Measurements from ENCODE around the gene UBAP1L.
"Not testable (repeated sequence)": the region's sequence is repeated elsewhere in the genome, so short reads cannot be mapped to it uniquely, and the experiment has no call there.

Gene UBAP1L

DNA sequence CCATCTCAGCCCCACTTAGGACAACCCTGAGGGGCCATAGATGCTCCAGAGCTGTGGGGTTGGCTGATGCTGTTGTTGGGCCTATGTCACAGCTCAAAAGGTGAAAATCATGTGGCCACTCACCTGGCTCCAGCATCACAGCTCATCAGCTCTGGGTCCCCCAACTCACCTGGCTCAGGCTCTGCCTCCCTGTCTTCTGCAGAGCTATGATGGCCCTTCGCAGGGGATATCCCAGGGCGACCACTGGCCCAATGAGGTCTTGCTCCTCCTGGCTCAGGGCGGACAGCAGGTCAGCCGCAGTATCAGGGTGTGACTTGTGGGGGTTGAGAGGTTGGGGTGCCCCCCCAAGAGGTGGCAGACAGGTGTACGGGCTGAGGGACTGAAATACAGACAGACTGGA is 15.7 kb downstream of the UBAP1L start:
- no peak for DNase-seq

DNA sequence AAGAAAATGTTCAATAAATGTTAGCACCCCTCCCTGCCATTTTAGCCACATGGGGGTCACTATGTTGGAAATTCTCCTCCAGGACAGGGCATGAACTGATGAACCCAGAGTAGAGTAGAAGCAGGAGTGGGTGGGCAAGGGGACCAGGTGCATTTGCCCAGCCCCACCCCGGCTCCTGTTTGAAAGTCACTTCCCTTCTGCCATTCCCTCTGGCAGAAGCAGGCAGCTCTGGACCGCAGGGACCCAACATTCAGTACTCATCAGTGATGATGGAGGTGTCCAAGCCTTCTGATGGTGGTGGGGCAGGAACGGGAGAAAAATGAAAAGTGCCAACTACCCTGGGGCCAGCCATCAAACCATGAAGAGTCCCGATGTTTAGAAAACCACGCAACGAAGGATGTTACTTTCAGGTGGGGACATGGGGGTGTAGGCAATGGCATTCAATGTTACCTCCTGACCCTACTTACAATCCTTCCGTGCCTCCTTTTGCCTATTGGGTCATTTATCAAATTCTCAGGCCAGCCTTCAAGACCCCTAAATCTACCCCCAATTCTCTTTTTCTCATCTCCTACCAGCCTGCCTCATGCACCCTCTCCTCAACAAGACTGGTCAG is 17.2 kb downstream of the UBAP1L start:
- no peak for DNase-seq

DNA sequence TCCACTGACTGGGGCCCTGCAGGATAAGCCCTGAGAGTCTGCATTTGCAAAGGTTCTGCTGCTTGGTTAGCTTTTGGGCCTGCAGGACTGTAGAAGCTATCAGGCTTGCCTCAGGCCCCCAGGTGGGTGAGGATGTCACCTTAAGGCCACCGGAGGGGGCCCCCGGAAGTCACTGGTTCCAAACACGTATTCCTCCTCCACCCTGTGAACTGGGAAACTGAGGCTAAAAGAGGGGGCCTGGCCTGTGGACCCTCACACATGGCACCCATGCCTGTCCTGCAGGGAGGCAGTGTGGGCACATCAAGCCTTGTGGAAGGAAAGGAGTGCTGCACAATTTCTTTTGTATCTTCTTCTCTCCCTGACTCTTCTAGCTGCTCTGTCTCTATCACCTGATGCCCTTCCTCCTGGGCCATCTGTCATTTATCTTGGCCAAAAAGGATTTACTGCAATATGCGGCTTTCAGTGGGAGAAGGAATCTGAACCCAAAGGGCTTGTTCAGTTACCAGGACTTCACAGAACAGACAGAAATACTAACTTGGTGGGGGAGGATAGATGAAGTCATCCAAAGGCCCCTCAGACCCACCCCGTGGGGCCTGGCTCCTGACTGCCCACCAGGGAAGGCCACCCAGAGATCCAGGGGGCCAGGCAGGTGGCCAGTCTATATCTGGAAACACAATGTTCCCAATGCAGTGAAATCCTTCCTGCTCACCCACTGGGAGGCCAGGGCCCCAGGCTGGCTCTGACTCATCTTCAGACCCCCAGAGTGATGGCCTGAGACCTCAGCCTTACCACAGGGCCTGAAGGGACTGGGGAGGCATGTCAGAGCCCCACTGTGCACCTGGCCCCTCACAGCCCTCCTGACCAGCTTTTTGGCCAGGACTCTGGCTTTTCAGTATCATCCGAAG is 18.3 kb downstream of the UBAP1L start:
- no peak for DNase-seq

- DNase-seq, result no peak
Observed at GRCh38 chr15:65095747-65096104, 19.3 kb downstream of the UBAP1L start.

- no peak for DNase-seq
Observed at GRCh38 chr15:65095011-65095746, 19.8 kb downstream of the UBAP1L start.

- DNase-seq, result no peak
Observed at GRCh38 chr15:65094294-65094995, 20.6 kb downstream of the UBAP1L start.

- not testable (repeated sequence) for DNase-seq
Observed at GRCh38 chr15:65093793-65094170, 21.2 kb downstream of the UBAP1L start.

GRCh38 chr15:65092911-65093792 is 21.8 kb downstream of the UBAP1L start:
- no peak for DNase-seq

DNA sequence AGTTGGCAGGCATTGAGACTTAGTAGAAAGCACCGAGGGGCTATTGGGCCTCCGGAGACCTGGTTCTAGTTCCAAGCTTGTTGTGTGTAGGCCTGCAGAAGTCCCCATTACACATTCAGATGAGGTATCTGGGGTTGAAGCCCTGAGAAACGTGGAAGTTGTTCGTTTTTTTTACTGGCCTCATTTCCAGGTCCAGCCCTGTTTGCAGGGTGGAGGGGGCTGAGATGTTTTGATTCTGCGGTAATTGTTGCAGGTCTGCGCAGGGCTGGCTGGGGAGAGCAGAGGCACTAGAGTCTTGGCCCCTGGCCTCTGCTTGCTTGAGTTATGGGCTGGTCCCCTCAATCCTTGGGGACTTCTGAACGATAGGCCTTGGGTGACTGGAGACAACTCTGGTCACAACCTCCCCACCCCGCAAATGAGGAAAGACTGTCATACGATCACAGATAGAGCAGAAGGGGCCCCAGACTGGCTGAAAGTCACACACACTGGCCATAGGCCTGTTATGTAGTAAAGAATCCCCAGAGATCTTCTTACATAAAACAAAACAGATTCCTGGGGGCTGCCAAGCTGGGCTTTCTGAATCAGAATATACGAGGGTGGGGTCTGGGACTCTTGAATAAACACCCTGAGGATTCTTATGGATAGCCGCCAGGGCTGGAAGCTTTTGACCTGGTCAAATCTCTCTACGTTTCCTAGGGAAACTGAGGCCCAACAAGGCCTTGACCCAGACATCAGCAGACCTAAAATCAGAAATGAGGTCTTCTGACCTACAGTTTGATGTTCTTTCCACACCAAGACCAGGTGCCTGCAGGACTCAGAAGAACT is 22.8 kb downstream of the UBAP1L start:
- no peak for DNase-seq

DNA sequence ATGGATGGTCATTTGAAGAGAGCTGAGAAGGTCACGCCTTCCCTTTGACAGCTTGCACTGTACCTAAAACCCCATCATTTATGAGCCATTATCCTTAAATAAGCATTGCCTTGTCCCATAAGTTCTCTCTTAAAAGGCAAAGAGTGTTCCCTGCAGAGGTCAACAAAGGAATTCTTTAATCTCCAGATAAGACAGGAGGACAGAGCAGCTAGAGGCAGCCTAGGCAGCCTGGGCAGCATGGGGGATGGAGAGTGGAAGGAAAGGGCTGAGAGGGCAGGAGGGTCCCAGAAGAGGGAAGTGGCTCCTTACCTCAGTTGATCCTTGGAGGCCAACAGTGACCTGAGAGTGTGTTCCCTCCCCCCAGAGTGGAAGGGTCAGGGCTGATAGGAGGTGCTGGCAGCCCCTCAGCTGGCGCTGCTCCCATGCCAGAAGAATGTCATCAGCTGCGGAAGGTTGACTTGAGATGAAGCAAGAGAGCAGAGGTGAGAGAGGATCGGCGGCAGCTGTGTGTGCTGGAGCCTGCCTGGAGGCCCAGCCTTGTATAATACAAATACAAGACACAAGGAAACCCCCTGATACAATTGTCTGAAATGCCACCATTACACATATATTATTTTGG is 25.7 kb downstream of the UBAP1L start:
- no peak for DNase-seq

GRCh38 chr15:65088643-65089021 is 26.4 kb downstream of the UBAP1L start:
- no peak for DNase-seq

- DNase-seq, result no peak
Observed at GRCh38 chr15:65087873-65088642, 26.9 kb downstream of the UBAP1L start.

DNA sequence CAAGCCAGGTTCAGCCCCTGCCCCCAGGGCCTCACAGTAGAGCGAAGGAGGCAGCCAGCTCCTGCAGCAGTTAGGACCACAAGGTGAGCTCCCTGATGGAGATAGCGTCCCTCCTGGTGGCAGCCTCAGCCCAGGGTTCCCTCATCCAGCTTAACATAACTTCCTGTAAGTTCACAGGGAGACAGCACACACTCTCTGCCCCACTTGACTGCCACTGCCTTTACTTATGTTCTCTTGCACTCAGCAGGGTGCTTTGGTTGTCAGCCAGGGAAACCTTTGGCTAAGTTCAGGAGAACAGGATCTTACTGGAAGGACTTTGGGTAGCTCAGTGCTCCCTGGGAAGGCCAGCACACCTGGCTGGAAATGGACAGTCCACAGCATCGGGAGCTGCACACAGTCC is 27.6 kb downstream of the UBAP1L start:
- no peak for DNase-seq

DNA sequence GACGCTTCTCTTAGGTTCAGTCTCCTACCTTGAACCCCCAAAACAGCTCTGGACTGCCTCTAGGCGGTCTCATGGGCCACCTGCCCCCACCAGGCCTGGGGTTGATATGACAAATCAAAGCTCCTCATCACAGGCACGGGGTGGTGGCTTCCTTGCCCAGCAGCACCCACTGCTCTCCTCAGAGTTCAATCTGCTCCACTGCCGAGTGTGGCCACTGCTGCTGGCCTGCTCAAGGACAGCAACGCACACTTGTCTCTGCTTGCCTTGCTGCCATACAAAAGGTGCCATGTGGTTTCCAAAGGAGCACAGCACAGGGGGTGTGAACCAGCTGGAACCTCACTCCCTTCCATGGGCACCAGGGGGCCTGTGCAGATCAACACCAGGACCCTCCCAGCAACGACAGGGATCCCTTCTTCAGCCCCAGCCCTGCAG is 28.3 kb downstream of the UBAP1L start:
- DNase-seq, result no peak

- no peak for DNase-seq
Observed at GRCh38 chr15:65085990-65086679, 28.9 kb downstream of the UBAP1L start.

DNA sequence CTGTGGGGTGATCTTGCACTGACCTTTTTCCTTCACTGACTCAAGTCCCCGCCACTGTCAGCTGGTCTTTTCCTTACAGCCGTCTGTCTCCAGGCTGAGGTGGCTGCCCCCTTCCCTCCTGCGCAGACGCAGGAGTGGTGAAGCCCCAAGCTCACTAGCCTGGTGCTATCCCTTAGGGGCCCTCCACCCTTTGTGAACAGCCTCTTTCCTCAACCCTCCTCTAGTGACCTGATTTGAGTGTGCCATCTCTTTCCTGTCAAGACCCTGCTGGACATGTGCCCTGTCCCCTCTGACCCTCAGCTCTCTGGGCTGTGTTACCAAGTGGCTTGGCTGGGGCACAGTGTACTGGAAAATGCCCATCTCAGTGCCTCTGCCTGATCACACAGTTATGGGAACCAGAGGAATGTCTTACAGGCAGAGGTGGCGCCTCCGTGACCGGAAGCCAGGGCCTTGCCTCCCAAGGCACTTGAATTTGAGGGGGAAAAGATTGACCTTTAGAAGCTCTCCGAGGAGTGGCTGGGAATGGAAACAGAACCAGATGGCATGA is 29.7 kb downstream of the UBAP1L start:
- DNase-seq, result no peak

DNA sequence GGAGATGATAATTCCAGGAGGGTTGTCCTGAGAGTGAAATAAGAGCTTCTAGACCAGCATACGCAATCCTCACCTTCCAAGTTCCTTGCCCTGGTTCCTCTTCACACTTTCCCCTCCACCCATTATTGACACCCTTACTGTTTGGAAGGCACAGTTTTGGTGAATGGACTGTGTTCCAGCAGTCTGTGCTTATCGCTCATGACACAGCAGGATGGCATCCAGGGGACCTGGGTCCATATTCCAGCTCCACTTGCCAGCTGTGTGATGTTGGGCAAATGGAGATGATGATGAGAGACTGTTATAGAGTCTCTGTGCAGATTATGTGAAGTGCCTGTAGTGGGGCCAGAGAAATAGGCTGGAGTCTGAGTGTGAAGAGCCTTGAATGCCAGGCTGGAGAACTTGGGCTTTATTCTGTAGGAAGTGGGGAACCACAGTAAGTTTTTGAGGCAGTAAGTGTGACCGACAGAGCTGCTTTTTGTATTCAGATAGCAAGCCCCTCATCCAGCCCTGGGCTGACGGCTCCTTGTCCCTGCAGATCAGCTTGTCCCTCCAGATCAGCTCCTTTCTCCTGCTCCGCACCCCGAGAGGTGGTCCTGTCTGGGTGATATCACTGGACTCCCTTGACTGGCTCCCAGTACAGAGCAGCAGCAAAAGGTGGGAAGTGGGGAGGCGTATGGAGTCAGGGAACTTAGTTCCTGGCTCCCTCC is 30.3 kb downstream of the UBAP1L start:
- no peak for DNase-seq

GRCh38 chr15:65083262-65083701 is 31.7 kb downstream of the UBAP1L start:
- DNase-seq, result no peak
